ENCODE results near the gene EIF4E2. TPM values are rescaled to one million over a fixed set of nuclear protein-coding genes. Genes with fewer than 3 reads are reported as not detected.

Gene EIF4E2
- total and polyA plus RNA-seq, 2 of the 13 experiments (the other 11 are each of a cell fraction or from before 2014, with no cell fraction given), result 25.0 to 101 TPM

- TF ChIP-seq, protein P1, sequence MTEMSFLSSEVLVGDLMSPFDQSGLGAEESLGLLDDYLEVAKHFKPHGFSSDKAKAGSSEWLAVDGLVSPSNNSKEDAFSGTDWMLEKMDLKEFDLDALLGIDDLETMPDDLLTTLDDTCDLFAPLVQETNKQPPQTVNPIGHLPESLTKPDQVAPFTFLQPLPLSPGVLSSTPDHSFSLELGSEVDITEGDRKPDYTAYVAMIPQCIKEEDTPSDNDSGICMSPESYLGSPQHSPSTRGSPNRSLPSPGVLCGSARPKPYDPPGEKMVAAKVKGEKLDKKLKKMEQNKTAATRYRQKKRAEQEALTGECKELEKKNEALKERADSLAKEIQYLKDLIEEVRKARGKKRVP (CRISPR knock-in tag; IDR thresholded peaks at IDR 0.05), result peak in 1 of 2 experiments; percentile 88; a peak in 2 of 4 replicates
- TF ChIP-seq, protein P2, sequence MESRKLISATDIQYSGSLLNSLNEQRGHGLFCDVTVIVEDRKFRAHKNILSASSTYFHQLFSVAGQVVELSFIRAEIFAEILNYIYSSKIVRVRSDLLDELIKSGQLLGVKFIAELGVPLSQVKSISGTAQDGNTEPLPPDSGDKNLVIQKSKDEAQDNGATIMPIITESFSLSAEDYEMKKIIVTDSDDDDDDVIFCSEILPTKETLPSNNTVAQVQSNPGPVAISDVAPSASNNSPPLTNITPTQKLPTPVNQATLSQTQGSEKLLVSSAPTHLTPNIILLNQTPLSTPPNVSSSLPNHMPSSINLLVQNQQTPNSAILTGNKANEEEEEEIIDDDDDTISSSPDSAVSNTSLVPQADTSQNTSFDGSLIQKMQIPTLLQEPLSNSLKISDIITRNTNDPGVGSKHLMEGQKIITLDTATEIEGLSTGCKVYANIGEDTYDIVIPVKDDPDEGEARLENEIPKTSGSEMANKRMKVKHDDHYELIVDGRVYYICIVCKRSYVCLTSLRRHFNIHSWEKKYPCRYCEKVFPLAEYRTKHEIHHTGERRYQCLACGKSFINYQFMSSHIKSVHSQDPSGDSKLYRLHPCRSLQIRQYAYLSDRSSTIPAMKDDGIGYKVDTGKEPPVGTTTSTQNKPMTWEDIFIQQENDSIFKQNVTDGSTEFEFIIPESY (CRISPR knock-in tag; IDR thresholded peaks at IDR 0.05), result peak; percentile 71
- TF ChIP-seq, protein P3, sequence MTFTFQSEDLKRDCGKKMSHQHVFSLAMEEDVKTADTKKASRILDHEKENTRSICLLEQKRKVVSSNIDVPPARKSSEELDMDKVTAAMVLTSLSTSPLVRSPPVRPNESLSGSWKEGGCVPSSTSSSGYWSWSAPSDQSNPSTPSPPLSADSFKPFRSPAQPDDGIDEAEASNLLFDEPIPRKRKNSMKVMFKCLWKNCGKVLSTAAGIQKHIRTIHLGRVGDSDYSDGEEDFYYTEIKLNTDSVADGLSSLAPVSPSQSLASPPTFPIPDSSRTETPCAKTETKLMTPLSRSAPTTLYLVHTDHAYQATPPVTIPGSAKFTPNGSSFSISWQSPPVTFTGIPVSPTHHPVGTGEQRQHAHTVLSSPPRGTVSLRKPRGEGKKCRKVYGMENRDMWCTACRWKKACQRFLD (CRISPR knock-in tag; IDR thresholded peaks at IDR 0.05; ENCODE audit: borderline replicate concordance), result peak; percentile 96
- TF ChIP-seq FOXA3 (CRISPR knock-in tag; IDR thresholded peaks at IDR 0.05), result peak; percentile 87
- TF ChIP-seq, protein P4, sequence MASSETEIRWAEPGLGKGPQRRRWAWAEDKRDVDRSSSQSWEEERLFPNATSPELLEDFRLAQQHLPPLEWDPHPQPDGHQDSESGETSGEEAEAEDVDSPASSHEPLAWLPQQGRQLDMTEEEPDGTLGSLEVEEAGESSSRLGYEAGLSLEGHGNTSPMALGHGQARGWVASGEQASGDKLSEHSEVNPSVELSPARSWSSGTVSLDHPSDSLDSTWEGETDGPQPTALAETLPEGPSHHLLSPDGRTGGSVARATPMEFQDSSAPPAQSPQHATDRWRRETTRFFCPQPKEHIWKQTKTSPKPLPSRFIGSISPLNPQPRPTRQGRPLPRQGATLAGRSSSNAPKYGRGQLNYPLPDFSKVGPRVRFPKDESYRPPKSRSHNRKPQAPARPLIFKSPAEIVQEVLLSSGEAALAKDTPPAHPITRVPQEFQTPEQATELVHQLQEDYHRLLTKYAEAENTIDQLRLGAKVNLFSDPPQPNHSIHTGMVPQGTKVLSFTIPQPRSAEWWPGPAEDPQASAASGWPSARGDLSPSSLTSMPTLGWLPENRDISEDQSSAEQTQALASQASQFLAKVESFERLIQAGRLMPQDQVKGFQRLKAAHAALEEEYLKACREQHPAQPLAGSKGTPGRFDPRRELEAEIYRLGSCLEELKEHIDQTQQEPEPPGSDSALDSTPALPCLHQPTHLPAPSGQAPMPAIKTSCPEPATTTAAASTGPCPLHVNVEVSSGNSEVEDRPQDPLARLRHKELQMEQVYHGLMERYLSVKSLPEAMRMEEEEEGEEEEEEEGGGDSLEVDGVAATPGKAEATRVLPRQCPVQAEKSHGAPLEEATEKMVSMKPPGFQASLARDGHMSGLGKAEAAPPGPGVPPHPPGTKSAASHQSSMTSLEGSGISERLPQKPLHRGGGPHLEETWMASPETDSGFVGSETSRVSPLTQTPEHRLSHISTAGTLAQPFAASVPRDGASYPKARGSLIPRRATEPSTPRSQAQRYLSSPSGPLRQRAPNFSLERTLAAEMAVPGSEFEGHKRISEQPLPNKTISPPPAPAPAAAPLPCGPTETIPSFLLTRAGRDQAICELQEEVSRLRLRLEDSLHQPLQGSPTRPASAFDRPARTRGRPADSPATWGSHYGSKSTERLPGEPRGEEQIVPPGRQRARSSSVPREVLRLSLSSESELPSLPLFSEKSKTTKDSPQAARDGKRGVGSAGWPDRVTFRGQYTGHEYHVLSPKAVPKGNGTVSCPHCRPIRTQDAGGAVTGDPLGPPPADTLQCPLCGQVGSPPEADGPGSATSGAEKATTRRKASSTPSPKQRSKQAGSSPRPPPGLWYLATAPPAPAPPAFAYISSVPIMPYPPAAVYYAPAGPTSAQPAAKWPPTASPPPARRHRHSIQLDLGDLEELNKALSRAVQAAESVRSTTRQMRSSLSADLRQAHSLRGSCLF (CRISPR knock-in tag; IDR thresholded peaks at IDR 0.05; ENCODE audit: borderline replicate concordance), result peak; percentile 91
- peak; percentile 100 for TF ChIP-seq KMT2A (CRISPR knock-in tag; IDR thresholded peaks at IDR 0.05)
- TF ChIP-seq SP140L (CRISPR knock-in tag; IDR thresholded peaks at IDR 0.05; ENCODE audit: borderline replicate concordance), result peak; percentile 95
- peak; percentile 99 for TF ChIP-seq ZNF558 (CRISPR knock-in tag; IDR thresholded peaks at IDR 0.05; ENCODE audit: borderline replicate concordance)
- peak; percentile 96 for TF ChIP-seq MED1 (CRISPR knock-in tag; IDR thresholded peaks at IDR 0.05)
- TF ChIP-seq KLF12 (CRISPR knock-in tag; IDR thresholded peaks at IDR 0.05; ENCODE audit: borderline replicate concordance), result peak; percentile 85
- TF ChIP-seq CCAR2 (optimal IDR thresholded peaks at IDR 0.05; ENCODE audit: low read depth, low read length), result peak; percentile 83
- TF ChIP-seq HNRNPH1 (optimal IDR thresholded peaks at IDR 0.05; ENCODE audit: low read depth, low read length), result no peak
- peak; percentile 62 for TF ChIP-seq SKI (IDR thresholded peaks at IDR 0.05; ENCODE audit: partially characterized antibody)
- peak; percentile 98 for TF ChIP-seq PHF21A (CRISPR knock-in tag; IDR thresholded peaks at IDR 0.05)
- peak; percentile 93 for TF ChIP-seq ZNF784 (CRISPR knock-in tag; IDR thresholded peaks at IDR 0.05; ENCODE audit: borderline replicate concordance)
- TF ChIP-seq NFIB (CRISPR knock-in tag; IDR thresholded peaks at IDR 0.05; ENCODE audit: borderline replicate concordance), result no peak; the same call in 1 of the 2 replicates
- no peak for TF ChIP-seq SYNCRIP (IDR thresholded peaks at IDR 0.05; ENCODE audit: insufficient read depth, low read depth, low read length)
- peak; percentile 85; the same call in 1 of the 2 replicates for TF ChIP-seq SIN3A (IDR thresholded peaks at IDR 0.05; ENCODE audit: borderline replicate concordance, low read depth, low read length)
Measured at GRCh38 chr2:232550354-232551249, at the start of gene EIF4E2, which contains the start of gene TIGD1 (continued).

Data from HepG2 (cell line).